CD4-positive, alpha-beta memory T cell (primary cell): ENCODE data around the gene CENPP. TPM values are rescaled to one million over a fixed set of nuclear protein-coding genes. Genes with fewer than 3 reads are reported as not detected.

Source experiments
- CTCF ChIA-PET: fragments of 350-600 bp; sonication (Branson Sonifier 250); formaldehyde crosslinking; loops from one replicate; lab custom pipeline; 2021; ENCODE audit warnings: inconsistent platforms; ENCODE audit not compliant: partially characterized antibody; lab: Charles Lee
- POLR2A ChIA-PET: fragments of 350-600 bp; sonication (Branson Sonifier 250); formaldehyde crosslinking; loops from one replicate; lab custom pipeline; 2021; ENCODE audit not compliant: partially characterized antibody; lab: Charles Lee
- DNase-seq, 5 donors: peaks; one replicate each; pipeline versions ENCODE4 v3.0.0 to v3.0.0-alpha.2; 2020 to 2022; ENCODE audit warnings: mixed read lengths in 1 of 5
- H3K27ac ChIP-seq: one replicate; pipeline ENCODE4 v1.7.0; 2013; ENCODE audit warnings: low read depth, low read length
- H3K27me3 ChIP-seq: 2 replicates; pipeline ENCODE4 v1.7.0; 2013; ENCODE audit warnings: mild to moderate bottlenecking, low read length, moderate library complexity; ENCODE audit not compliant: insufficient read depth
- H3K36me3 ChIP-seq: 2 replicates; pipeline ENCODE4 v1.7.0; 2013; ENCODE audit warnings: mild to moderate bottlenecking, low read length, moderate library complexity; ENCODE audit not compliant: insufficient read depth
- H3K4me1 ChIP-seq: 2 replicates; pipeline ENCODE4 v1.7.0; 2013; ENCODE audit warnings: mild to moderate bottlenecking, low read length, moderate library complexity; ENCODE audit not compliant: insufficient read depth
- H3K4me3 ChIP-seq, 2 donors: one replicate each; pipeline ENCODE4 v1.7.0; 2013; ENCODE audit warnings: low read length in 2 of 2, mild to moderate bottlenecking in 1 of 2
- H3K9me3 ChIP-seq, 2 donors: one replicate each; pipeline ENCODE4 v1.7.0; 2013; ENCODE audit warnings: low read length in 2 of 2, control low read depth in 1 of 2; ENCODE audit not compliant: control insufficient read depth in 1 of 2
- H3K27ac Mint-ChIP-seq, 7 donors: one replicate each; pipeline ENCODE4 v1.8.0; 2020 to 2021; ENCODE audit warnings: mixed read lengths in 7 of 7, mild to moderate bottlenecking in 6 of 7, inconsistent platforms in 3 of 7, moderate library complexity in 3 of 7
- H3K27me3 Mint-ChIP-seq, 2 donors: one replicate each; pipeline ENCODE4 v1.8.0; 2020 to 2021; ENCODE audit warnings: mixed read lengths in 2 of 2
- H3K36me3 Mint-ChIP-seq, 2 donors: one replicate each; pipeline ENCODE4 v1.8.0; 2020 to 2021; ENCODE audit warnings: mixed read lengths in 2 of 2, inconsistent platforms in 1 of 2, mild to moderate bottlenecking in 1 of 2
- H3K4me1 Mint-ChIP-seq, 4 donors: one replicate each; pipeline ENCODE4 v1.8.0; 2020 to 2021; ENCODE audit warnings: mixed read lengths in 4 of 4, mild to moderate bottlenecking in 1 of 4
- H3K4me3 Mint-ChIP-seq, 8 donors: one replicate each; pipeline ENCODE4 v1.8.0; 2020 to 2021; ENCODE audit warnings: mixed read lengths in 8 of 8, mild to moderate bottlenecking in 7 of 8, moderate library complexity in 6 of 8, inconsistent platforms in 3 of 8
- H3K9me3 Mint-ChIP-seq, 8 donors: one replicate each; pipeline ENCODE4 v1.8.0; 2020 to 2021; ENCODE audit warnings: mixed read lengths in 8 of 8, mild to moderate bottlenecking in 5 of 8, inconsistent platforms in 3 of 8, moderate library complexity in 1 of 8
- intact Hi-C: fragments of 100-400 bp; cut with micrococcal nuclease; formaldehyde crosslinking; loops from one replicate; pipeline ENCODE4 v1.15.1; 2023
- polyA plus RNA-seq, 2 donors: library from polyadenylated mRNA; unstranded; fragments of 300-500 nt; fragmentation: Illumina TruSeq; gene quantifications; one replicate each; pipeline ENCODE4 v1.2.3, GENCODE V29; 2021
- total RNA-seq, 2 experiments: library from RNA; stranded (reverse); gene quantifications; one replicate each; pipeline ENCODE4 v1.2.3, GENCODE V29; 2021

The CENPP gene
- total and polyA plus RNA-seq, 4 experiments from 2014 or later: 0.55 to 9.5 (median 3.4) TPM

GRCh38 chr9:92291577-92291976 lies 34.2 kb upstream of the CENPP start:
- DNase-seq: no peak
- Mint-ChIP-seq H3K4me3 (peak overlapping the region in 3 of 8 donors; percentile 33 to 98 (median 34)), H3K27ac (peak overlapping the region in 4 of 7 donors; percentile 2 to 99 (median 39)), H3K4me1 (peaks cover 28 to 68% (median 53%) of the 10 kb centered on the region in 4 donors), H3K27me3 (no peaks in the 10 kb centered on the region), H3K9me3 (peaks cover 0 to 2% (median 0%) of the 10 kb centered on the region in 8 donors), H3K36me3 (peaks cover 22 to 36% of the 10 kb centered on the region in 2 donors)
- H3K4me3 ChIP-seq: no peak overlapping the region
- intact Hi-C loops: loop anchor here (5.0 to 10.0 kb wide), 2 partner anchors 473 to 1281 kb away; partner anchors contain the start of gene BICD2
- H3K9me3 ChIP-seq: no peaks in the 10 kb centered on the region
- peaks cover 15% of the 10 kb centered on the region for H3K36me3 ChIP-seq
- ChIA-PET POLR2A (interaction anchor here (0.6 to 1.8 kb wide), 3 partner anchors 10 to 34 kb away, joined by 3 to 7 read pairs (median 3); partner anchors contain the start of genes CENPP and NOL8), CTCF (interaction anchor here (1.4 to 1.9 kb wide), 2 partner anchors 34 to 152 kb away, joined by 4 to 7 read pairs; partner anchors contain the start of genes CENPP and NOL8)
- no peak overlapping the region for H3K27ac ChIP-seq
- H3K27me3 ChIP-seq: no peaks in the 10 kb centered on the region
- peaks cover 36% of the 10 kb centered on the region for H3K4me1 ChIP-seq

DNA sequence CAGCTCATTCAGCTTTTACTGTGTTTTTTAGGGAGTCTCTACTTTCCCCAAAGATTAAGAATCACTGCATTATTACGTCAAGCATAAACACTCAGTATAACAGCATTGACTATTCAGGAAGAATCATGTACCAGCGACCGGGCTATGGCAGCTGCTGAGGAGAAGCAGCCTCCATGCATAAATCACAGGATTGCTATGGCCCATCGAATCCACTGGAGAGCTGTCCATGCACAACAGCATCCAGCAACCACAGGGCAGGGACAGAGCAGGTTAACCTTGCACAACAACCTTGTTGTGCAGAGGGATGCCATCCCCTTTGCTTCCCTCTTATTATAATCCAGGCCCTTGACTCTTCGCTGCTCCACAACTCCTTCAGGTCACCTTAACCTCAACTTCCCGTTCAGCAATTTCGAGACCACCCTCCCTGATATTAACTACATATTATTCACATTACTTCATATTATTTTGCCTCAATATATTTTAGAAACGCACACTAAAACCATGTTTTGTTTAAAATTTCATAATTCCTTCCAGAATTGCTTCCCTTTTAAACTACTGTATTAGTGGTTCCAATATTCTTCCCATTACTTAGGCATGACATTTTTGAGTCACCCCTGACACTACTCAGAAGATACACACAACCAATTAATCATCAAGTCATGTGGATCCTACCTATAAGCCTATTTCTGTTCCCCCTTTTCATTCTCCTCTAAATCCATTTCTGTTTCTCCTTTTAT lies 33.2 kb upstream of the CENPP start:
- Mint-ChIP-seq H3K4me3 (peak overlapping the region; percentile 97 to 100 (median 98)), H3K27ac (peak overlapping the region; percentile 98 to 99 (median 99)), H3K9me3 (peaks cover 0 to 2% (median 0%) of the 10 kb centered on the region in 8 donors), H3K4me1 (peaks cover 32 to 77% (median 59%) of the 10 kb centered on the region in 4 donors), H3K27me3 (no peaks in the 10 kb centered on the region), H3K36me3 (peaks cover 19 to 38% of the 10 kb centered on the region in 2 donors)
- H3K36me3 ChIP-seq: peaks cover 12% of the 10 kb centered on the region
- peak overlapping the region; percentile 66 for H3K27ac ChIP-seq
- no peak for DNase-seq
- H3K4me1 ChIP-seq: peaks cover 41% of the 10 kb centered on the region
- peak overlapping the region; percentile 66 to 77 for H3K4me3 ChIP-seq
- H3K9me3 ChIP-seq: no peaks in the 10 kb centered on the region
- intact Hi-C loops: loop anchor here (1.0 to 10.0 kb wide), 5 partner anchors 33 to 1280 kb away; partner anchors contain the start of genes BICD2, CENPP, NOL8 and SPTLC1
- POLR2A ChIA-PET: interaction anchor here (0.8 to 2.6 kb wide), 3 partner anchors 11 to 33 kb away, joined by 3 to 18 read pairs (median 7); partner anchors contain the start of genes CENPP and NOL8
- CTCF ChIA-PET: interaction anchor here (1.4 to 1.9 kb wide), 2 partner anchors 33 to 153 kb away, joined by 4 to 7 read pairs; partner anchors contain the start of genes CENPP and NOL8
- no peaks in the 10 kb centered on the region for H3K27me3 ChIP-seq

DNA sequence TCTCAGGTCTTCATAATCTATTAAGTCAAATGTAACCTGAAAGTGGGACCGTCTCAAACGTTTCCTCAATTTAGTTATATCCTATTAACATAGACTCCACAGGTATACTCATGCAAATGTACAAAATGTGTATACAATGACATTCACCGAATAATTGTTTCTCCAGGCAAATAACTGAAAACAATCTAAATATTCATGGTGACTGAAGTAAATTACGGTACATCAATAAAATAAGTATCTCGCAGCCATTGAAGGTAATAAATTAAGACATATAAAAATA lies 32.7 kb upstream of the CENPP start:
- Mint-ChIP-seq H3K36me3 (peaks cover 19 to 38% of the 10 kb centered on the region in 2 donors), H3K27me3 (no peaks in the 10 kb centered on the region), H3K4me1 (peaks cover 33 to 81% (median 62%) of the 10 kb centered on the region in 4 donors), H3K4me3 (peak overlapping the region; percentile 97 to 100 (median 98)), H3K9me3 (peaks cover 0 to 2% (median 0%) of the 10 kb centered on the region in 8 donors), H3K27ac (peak overlapping the region; percentile 98 to 99 (median 99))
- ChIA-PET POLR2A (interaction anchor here (2.6 kb wide), 1 partner anchor 32 kb away, joined by 18 read pairs; the partner anchor contains the start of genes CENPP and NOL8), CTCF (no interaction called here)
- Histone ChIP-seq H3K9me3 (no peaks in the 10 kb centered on the region), H3K4me1 (peaks cover 46% of the 10 kb centered on the region), H3K27me3 (no peaks in the 10 kb centered on the region), H3K27ac (peak overlapping the region; percentile 66), H3K36me3 (peaks cover 10% of the 10 kb centered on the region), H3K4me3 (peak overlapping the region; percentile 66 to 77)
- no peak for DNase-seq
- intact Hi-C loops: loop anchor here (1.0 to 10.0 kb wide), 5 partner anchors 32 to 1279 kb away; partner anchors contain the start of genes BICD2, CENPP, NOL8 and SPTLC1

GRCh38 chr9:92293452-92294296 lies 32.1 kb upstream of the CENPP start, which contains the start of gene IARS1:
Gene IARS1 (minus strand): TSS chr9:92293697. CDS start chr9:92289419, 4,278 bp downstream.
- intact Hi-C loops: loop anchor here (1.0 to 10.0 kb wide), 5 partner anchors 32 to 1279 kb away; partner anchors contain the start of genes BICD2, CENPP, NOL8 and SPTLC1
- POLR2A ChIA-PET: interaction anchor here (0.9 to 2.6 kb wide), 2 partner anchors 14 to 32 kb away, joined by 3 to 18 read pairs; partner anchors contain the start of genes CENPP and NOL8
- peaks cover 17 to 37% of the 10 kb centered on the region in 2 donors for H3K36me3 Mint-ChIP-seq

GRCh38 chr9:92294297-92294676 lies 31.5 kb upstream of the CENPP start:
- DNase-seq: peak in 3 of 5 donors; percentile 11 to 35 (median 11)
- peak overlapping the region; percentile 98 to 99 (median 99) for H3K27ac Mint-ChIP-seq
- peaks cover 37 to 84% (median 63%) of the 10 kb centered on the region in 4 donors for H3K4me1 Mint-ChIP-seq
- Histone ChIP-seq H3K9me3 (no peaks in the 10 kb centered on the region), H3K27ac (peak overlapping the region; percentile 66), H3K4me3 (peak overlapping the region; percentile 57 to 66), H3K36me3 (peaks cover 8% of the 10 kb centered on the region), H3K4me1 (peaks cover 49% of the 10 kb centered on the region), H3K27me3 (no peaks in the 10 kb centered on the region)
- H3K27me3 Mint-ChIP-seq: no peaks in the 10 kb centered on the region
- ChIA-PET CTCF (no interaction called here), POLR2A (interaction anchor here (0.9 to 2.6 kb wide), 2 partner anchors 14 to 31 kb away, joined by 3 to 18 read pairs; partner anchors contain the start of genes CENPP and NOL8)
- H3K4me3 Mint-ChIP-seq: peak overlapping the region; percentile 97 to 100 (median 98)
- intact Hi-C loops: loop anchor here (5.0 to 10.0 kb wide), 2 partner anchors 471 to 1278 kb away; partner anchors contain the start of gene BICD2
- H3K9me3 Mint-ChIP-seq: peaks cover 0 to 2% (median 0%) of the 10 kb centered on the region in 8 donors
- peaks cover 23 to 42% of the 10 kb centered on the region in 2 donors for H3K36me3 Mint-ChIP-seq

More at GRCh38 chr9:92293452-92294296, 32.1 kb upstream of the CENPP start, which contains the start of gene IARS1:
- Mint-ChIP-seq H3K27ac (peak within 1 kb of the TSS; percentile 98 to 99 (median 99)), H3K4me3 (peak within 1 kb of the TSS; percentile 97 to 100 (median 98)), H3K27me3 (no peaks in the 10 kb centered on the region), H3K9me3 (peaks cover 0 to 2% (median 0%) of the 10 kb centered on the region in 8 donors), H3K4me1 (peaks cover 33 to 84% (median 61%) of the 10 kb centered on the region in 4 donors)
- DNase-seq: peak; percentile 98 to 100 (median 99)
- Histone ChIP-seq H3K4me1 (peaks cover 49% of the 10 kb centered on the region), H3K27me3 (no peaks in the 10 kb centered on the region), H3K9me3 (no peaks in the 10 kb centered on the region), H3K4me3 (peak within 1 kb of the TSS; percentile 66 to 77), H3K36me3 (peaks cover 8% of the 10 kb centered on the region), H3K27ac (peak within 1 kb of the TSS; percentile 66)
- CTCF ChIA-PET: no interaction called here

- peaks cover 10% of the 10 kb centered on the region for H3K36me3 ChIP-seq
- H3K4me1 Mint-ChIP-seq: peaks cover 37 to 73% (median 59%) of the 10 kb centered on the region in 4 donors
- H3K4me3 ChIP-seq: no peak overlapping the region
- H3K9me3 ChIP-seq: no peaks in the 10 kb centered on the region
- peaks cover 27 to 38% of the 10 kb centered on the region in 2 donors for H3K36me3 Mint-ChIP-seq
- ChIA-PET CTCF (no interaction called here), POLR2A (interaction anchor here (2.6 kb wide), 1 partner anchor 30 kb away, joined by 18 read pairs; the partner anchor contains the start of genes CENPP and NOL8)
- peaks cover 0 to 2% (median 0%) of the 10 kb centered on the region in 8 donors for H3K9me3 Mint-ChIP-seq
- H3K27me3 Mint-ChIP-seq: no peaks in the 10 kb centered on the region
- no peak for DNase-seq
- intact Hi-C loops: loop anchor here (10.0 kb wide), 1 partner anchor 469 kb away; the partner anchor contains the start of gene BICD2
- peak overlapping the region; percentile 15 to 99 (median 80) for H3K27ac Mint-ChIP-seq
- H3K4me1 ChIP-seq: peaks cover 49% of the 10 kb centered on the region
- H3K27me3 ChIP-seq: no peaks in the 10 kb centered on the region
- H3K4me3 Mint-ChIP-seq: peak overlapping the region in 7 of 8 donors; percentile 22 to 48 (median 26)
- H3K27ac ChIP-seq: no peak overlapping the region
Measured at GRCh38 chr9:92295240-92295790, 30.4 kb upstream of the CENPP start.
